Hindlimb muscle (tissue), 1 donor: Measurements from ENCODE around the gene FRRS1L. TPM values are rescaled to one million over a fixed set of nuclear protein-coding genes. Genes with fewer than 3 reads are reported as not detected.
A peak's percentile ranks its signal among the peaks of the same experiment; 100 is the strongest.
"Not testable (repeated sequence)": the region's sequence is repeated elsewhere in the genome, so short reads cannot be mapped to it uniquely, and the experiment has no call there.

ENCODE experiments used
- DNase-seq: peaks from one replicate; pipeline ENCODE4 v3.0.0-alpha.2; 2013
- polyA plus RNA-seq: library from polyadenylated mRNA; unstranded; fragments of 120-200 nt; gene quantifications from one replicate; pipeline ENCODE4 v1.2.1, GENCODE V29; 2013; ENCODE audit not compliant: insufficient read length

The FRRS1L gene
- polyA plus RNA-seq, 1 donor = 0.76 TPM

GRCh38 chr9:109129470-109130197 is 37.4 kb downstream of the FRRS1L start:
- no peak for DNase-seq

DNA sequence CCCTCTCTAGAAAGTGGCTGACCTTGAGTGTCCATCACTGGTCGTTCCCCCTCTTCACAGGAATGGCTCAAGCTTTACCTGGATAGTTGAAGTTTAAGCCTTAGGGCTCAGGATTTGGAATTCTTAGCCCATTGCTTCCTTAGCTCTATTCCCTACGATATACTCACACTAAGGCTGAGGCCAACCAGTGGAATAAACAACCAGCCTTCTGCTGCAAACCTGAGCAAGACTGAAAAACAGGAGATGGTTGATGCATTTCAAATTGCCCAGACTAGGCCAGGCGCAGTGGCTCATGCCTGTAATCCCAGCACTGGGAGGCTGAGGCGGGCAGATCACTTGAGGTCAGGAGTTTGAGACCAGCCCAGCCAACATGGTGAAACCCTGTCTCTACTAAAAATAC is 40.4 kb downstream of the FRRS1L start:
- DNase-seq = not testable (repeated sequence)

GRCh38 chr9:109124121-109124520 is 42.9 kb downstream of the FRRS1L start:
- DNase-seq = no peak

- DNase-seq = no peak
Observed at GRCh38 chr9:109122726-109123621, 44.1 kb downstream of the FRRS1L start.

GRCh38 chr9:109121232-109121796 is 45.7 kb downstream of the FRRS1L start:
- no peak for DNase-seq

DNA sequence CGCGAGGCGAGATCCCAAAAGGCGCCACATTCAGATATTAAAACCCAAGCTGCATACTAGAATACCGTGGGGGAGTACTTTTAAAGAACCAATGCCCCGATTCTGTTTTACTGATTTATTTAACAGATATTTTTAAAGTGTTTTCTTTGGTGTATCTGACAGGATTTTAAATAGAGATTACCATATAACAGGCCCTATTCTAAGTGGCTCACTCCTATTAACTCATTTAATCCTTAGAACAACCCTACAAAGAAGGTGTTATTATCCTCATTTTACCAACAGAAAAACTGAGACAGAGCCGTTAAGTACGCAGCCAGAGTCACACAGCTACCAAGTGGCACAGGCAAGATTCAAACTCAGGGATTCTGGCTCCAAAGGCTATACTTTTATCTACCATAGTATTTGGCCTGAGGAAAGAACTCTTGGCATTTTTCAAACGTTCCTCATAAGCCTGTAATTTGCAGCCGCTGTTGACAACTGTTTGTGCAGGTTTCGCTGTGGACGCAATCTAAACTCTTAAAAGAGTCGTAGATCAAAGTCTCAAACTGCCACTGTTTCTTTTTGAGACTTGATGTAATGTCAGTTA is 46.8 kb downstream of the FRRS1L start:
- no peak for DNase-seq

DNA sequence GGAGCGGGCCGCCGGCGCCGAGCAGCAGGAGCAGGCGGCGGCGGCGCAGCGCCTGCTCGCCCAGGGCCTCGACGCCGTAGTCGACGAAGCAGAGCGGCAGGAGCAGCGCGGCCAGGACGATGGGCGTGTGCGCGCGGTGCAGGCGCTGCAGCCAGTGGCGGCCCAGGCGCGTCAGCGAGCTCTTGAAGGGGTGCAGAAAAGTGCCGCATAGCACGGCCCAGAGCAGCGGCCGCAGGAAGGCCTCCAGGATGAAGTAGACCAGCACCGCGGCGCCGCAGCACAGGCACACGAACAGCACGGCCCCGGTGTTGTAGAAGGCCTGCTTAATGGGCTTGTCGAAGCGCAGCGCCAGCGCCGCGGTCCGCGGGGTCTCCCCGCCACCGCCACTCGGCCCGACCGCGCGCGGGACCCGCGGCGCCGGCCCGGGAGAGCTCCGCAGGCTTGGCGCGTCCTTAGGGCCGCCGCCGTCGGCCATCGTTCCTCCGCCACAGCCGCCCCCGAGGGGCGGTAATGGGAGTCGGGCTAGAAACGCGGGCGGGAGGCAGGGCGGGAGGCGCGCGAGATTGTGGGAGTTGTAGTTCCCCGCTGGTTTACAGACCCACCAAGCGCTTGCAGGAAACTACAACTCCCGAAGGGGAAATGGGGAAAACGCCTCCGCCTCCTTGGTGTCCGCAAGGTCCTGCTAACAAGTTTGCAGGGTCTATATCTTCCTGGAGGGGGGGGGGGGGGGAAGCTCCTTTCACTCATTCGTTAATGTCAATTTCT is 47.4 kb downstream of the FRRS1L start, which contains the start of gene TMEM245:
Gene TMEM245 (minus strand): TSS at position 509 of the 765 bp plus-strand sequence. CDS start 34 bp downstream, at position 475.
- DNase-seq = peak; percentile 98

DNA sequence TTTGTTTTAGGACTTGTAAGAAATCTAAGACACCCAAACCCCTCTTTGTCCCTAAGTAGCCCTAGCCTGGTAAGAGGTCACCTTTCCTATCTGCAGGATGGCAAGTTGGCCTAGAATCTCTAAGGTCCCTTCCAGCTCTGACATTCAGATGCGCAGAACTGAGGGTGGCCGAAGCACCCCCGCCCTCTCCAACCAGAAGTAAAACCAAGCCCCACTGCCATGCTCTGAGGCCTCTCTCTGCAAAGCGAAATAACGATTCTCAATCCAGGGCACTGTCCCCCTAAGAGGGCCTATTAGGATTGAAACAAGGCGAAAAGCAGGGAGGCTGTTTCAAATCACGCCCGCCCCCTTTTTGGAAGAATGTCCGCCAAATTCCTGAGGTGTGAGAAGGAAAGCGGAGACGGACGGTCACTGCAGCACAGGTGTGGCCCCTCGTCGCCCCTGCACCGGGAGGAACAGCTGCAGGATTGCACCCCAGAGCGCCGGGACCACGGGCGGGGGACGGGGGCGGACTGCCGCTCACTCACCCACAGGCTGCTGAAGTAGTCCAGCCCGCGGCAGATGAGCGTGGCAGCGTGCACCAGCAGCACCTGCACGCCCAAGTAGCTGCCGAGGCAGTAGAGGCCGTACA is 48.1 kb downstream of the FRRS1L start:
- DNase-seq = no peak

DNA sequence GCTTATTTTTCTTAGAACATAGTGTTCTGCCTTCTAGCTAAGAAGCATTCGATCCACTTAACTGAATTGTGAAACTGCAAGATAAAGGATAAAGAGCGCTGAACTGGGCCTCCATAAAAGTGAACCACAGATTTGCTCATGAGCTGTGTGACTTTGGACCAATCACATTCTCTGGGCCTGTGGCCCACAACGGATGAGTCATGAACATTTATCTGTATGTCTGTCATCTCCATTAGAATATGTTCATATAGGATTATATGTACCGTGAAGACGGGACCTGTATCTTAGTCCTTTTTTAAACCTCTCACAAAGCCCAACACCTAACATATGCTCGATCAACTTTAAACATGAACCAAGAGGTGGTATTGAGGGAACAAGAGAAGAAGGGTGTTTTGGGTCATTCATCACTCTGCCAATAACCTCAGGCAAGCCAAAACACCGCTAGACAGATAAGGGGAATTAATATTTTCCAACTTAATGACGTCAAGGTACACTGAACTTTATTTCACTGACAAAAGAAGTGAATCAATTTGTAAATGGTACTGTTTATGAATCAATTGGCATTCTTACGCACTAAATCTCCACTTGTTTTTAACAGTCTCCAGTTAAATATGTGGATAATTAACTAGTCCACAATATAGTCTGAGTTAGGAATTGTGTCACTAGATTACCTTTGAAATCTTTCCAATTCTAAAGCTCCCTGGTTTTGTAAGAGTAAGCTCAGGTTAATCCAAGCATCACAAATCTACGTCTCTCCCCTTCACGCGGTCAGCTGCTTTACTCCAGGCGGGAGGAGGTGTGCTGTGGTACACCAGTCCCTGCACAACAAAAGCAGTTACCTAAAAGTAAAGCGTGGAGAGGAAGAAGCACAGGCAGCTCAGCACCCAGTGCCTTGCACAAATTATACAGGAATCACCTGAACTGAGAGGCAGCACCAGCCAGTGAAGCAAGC is 48.9 kb downstream of the FRRS1L start:
- no peak for DNase-seq

DNA sequence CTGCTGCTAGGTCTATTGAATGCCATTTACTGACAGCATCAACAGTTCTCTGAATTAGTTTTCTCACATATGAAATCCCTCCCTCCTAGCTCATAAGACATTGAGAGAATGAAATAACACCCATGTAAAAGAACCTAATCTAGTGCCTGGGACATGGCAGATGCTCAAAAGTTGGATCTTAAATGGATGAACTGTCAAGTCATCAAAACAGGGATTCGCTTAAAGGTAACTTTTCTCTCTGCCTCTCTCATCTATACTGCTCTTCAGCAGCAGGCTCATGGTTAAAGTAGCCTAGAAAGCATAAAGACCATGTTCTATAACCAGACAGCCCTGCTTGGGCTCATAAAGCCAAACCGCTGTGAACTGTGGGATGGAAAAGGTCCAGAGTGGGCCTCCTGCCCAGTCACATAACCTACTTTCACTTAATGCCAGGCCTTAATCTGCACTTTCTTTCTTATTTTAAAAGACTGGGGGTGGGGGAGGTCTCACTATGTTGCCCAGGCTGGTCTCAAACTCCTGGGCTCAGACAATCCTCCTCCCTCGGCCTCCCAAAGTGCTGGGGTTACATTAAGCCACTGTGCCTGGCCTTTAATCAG is 51.0 kb downstream of the FRRS1L start:
- DNase-seq = no peak

DNA sequence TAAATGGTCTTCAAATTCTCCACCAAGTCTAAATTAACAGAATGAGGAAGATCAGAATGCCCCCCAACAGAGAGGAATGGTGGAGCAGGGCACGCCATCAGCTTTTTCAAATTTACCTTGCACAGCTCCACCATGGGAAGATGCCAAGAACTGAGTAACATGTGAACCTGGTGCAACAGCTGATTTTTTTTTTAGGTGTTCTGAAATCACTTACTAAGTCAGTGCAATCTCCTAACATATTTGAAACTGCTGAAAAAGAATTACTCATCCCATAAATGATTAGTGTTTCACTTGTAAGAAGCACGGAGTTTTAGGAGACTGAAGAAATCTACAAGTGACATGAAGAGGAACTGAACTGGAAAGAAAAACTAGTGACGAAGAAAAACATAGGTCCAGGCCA is 52.4 kb downstream of the FRRS1L start:
- no peak for DNase-seq

GRCh38 chr9:109113892-109114609 is 53.0 kb downstream of the FRRS1L start:
- no peak for DNase-seq

GRCh38 chr9:109113254-109113653 is 53.8 kb downstream of the FRRS1L start:
- DNase-seq = no peak

DNA sequence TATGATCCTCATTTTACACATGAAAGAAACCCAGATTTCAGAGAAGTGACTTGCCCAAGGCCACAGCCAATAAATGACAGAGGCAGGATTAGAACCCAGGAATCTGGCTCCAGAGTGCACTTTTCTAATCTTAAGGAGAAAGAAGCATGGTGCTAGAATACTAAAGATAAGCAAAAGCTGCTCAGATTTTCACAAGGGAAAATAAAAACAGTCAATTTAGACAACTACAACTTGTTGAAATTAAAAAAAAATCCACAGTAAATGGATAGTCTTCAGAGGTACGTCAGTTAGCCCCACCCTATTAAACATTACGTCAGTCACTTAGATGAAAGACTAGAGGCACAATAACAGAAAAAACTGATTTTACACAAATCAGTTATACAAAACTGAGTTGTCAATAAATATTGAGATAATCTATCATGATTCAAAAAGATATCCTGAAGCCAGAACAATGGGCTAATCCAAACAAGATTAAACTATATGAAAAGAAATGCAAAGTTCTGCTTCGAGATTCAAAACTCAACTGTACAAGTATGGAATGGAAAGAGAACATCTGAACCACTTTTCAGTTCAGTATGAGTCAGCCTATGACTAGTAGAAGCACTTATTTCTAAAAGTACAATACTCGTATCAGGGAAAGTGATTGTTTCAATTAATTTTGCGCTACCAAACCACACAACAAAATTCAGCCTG is 56.6 kb downstream of the FRRS1L start:
- DNase-seq = no peak

DNA sequence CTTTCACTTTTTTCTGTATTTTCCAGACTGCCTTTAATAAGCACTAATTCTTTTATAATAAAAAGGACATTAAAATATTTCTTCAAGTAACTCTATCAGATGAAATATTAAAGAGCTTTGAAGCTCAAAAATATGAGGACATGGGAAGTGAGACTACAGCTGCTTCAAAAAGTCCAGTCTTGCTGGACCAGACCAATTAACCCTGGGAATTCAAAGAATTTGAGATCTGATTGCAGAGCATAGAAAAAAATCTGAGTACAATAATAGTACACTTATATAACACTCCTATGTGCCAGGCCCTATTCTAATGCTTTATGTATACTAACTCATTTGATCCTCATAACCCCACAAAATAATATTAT is 57.1 kb downstream of the FRRS1L start:
- no peak for DNase-seq

- no peak for DNase-seq
Observed at GRCh38 chr9:109108318-109108717, 58.7 kb downstream of the FRRS1L start.

GRCh38 chr9:109107402-109108240 is 59.4 kb downstream of the FRRS1L start:
- DNase-seq = no peak

DNA sequence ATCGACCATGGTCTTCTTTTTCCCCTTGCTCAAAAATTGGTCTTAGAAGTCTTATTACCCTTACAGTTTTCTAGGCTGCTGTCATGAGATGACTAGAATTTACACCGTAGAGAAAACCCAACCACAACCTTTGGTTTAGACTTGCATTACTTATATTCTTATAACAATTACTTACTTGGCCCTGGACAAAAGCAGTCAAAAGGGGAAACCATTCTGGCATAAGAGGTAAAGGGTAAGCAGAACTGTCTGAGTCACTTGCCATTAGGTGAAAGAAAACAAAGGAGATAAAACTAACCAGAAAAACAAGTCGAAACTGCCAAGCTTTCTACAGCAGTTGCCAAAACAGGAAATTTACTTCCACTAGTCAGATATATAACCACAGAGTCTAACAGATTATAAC is 65.2 kb downstream of the FRRS1L start:
- no peak for DNase-seq
